GM23248 (cell line): ENCODE measurements around the gene NACC2.

ENCODE experiments used
- EZH2 ChIP-seq: fragments of 200-600 bp; sonication (generic); IDR thresholded peaks from 2 replicates; pipeline ENCODE4 v1.6.1; 2018; ENCODE audit warnings: antibody characterized with exemption, mild to moderate bottlenecking; ENCODE audit not compliant: insufficient read depth, poor library complexity, severe bottlenecking
- EZH2phosphoT487 ChIP-seq: fragments of 200-600 bp; sonication (generic); IDR thresholded peaks from 2 replicates; pipeline ENCODE4 v1.6.1; 2018; ENCODE audit warnings: antibody characterized with exemption, moderate library complexity, mild to moderate bottlenecking, low read depth; ENCODE audit not compliant: insufficient read depth

- TF ChIP-seq EZH2phosphoT487, result no peak
- no peak for TF ChIP-seq EZH2
Measured at GRCh38 chr9:136001231-136001630, 93.9 kb downstream of the NACC2 start.
